ENCODE measurements around the gene BAIAP2L1.
"Not testable (repeated sequence)": the region's sequence is repeated elsewhere in the genome, so short reads cannot be mapped to it uniquely, and the experiment has no call there.

Gene BAIAP2L1

GRCh38 chr7:98400542-98401340, at the start of gene BAIAP2L1:
TSS of gene BAIAP2L1 (minus strand) at chr7:98401090. CDS start at chr7:98400852, 238 bp downstream.
- DNase-seq (ENCODE audit: low read depth): peak; percentile 72

- no peak for DNase-seq (ENCODE audit: low read depth)
Observed at GRCh38 chr7:98448766-98449165, 47.9 kb upstream of the BAIAP2L1 start.

GRCh38 chr7:98440992-98441391, 40.1 kb upstream of the BAIAP2L1 start:
- DNase-seq (ENCODE audit: low read depth): not testable (repeated sequence)

- no peak for DNase-seq (ENCODE audit: low read depth)
Observed at GRCh38 chr7:98439484-98439883, 38.6 kb upstream of the BAIAP2L1 start.

- DNase-seq (ENCODE audit: low read depth): no peak
Observed at GRCh38 chr7:98434087-98434486, 33.2 kb upstream of the BAIAP2L1 start.

GRCh38 chr7:98429799-98430198, 28.9 kb upstream of the BAIAP2L1 start:
- no peak for DNase-seq (ENCODE audit: low read depth)

GRCh38 chr7:98423043-98423442, 22.2 kb upstream of the BAIAP2L1 start:
- no peak for DNase-seq (ENCODE audit: low read depth)

GRCh38 chr7:98420966-98421612, 20.2 kb upstream of the BAIAP2L1 start:
- DNase-seq (ENCODE audit: low read depth): peak; percentile 33

- DNase-seq (ENCODE audit: low read depth): not testable (repeated sequence)
Observed at GRCh38 chr7:98419988-98420387, 19.1 kb upstream of the BAIAP2L1 start.

- not testable (repeated sequence) for DNase-seq (ENCODE audit: low read depth)
Observed at GRCh38 chr7:98419316-98419691, 18.4 kb upstream of the BAIAP2L1 start.

- DNase-seq (ENCODE audit: low read depth): no peak
Observed at GRCh38 chr7:98418636-98419315, 17.9 kb upstream of the BAIAP2L1 start.

- DNase-seq (ENCODE audit: low read depth): no peak
Observed at GRCh38 chr7:98418271-98418635, 17.4 kb upstream of the BAIAP2L1 start.

GRCh38 chr7:98417604-98418270, 16.8 kb upstream of the BAIAP2L1 start:
- DNase-seq (ENCODE audit: low read depth): not testable (repeated sequence)

- DNase-seq (ENCODE audit: low read depth): no peak
Observed at GRCh38 chr7:98414205-98414900, 13.5 kb upstream of the BAIAP2L1 start.

GRCh38 chr7:98413655-98414054, 12.8 kb upstream of the BAIAP2L1 start:
- DNase-seq (ENCODE audit: low read depth): not testable (repeated sequence)

GRCh38 chr7:98409843-98410242, 9.0 kb upstream of the BAIAP2L1 start:
- DNase-seq (ENCODE audit: low read depth): no peak

GRCh38 chr7:98408146-98408545, 7.3 kb upstream of the BAIAP2L1 start:
- DNase-seq (ENCODE audit: low read depth): not testable (repeated sequence)

GRCh38 chr7:98406827-98407226, 5.9 kb upstream of the BAIAP2L1 start:
- DNase-seq (ENCODE audit: low read depth): no peak

GRCh38 chr7:98404840-98405239, 4.0 kb upstream of the BAIAP2L1 start:
- DNase-seq (ENCODE audit: low read depth): no peak

- DNase-seq (ENCODE audit: low read depth): no peak
Observed at GRCh38 chr7:98399890-98400541, 874 bp downstream of the BAIAP2L1 start.

GRCh38 chr7:98399462-98399861, 1.4 kb downstream of the BAIAP2L1 start:
- no peak for DNase-seq (ENCODE audit: low read depth)

Data from activated T-helper 1 cell treated with Interleukin-2 at 50 U/mL for 16 hours (primary cell).